ENCODE results near the gene CYP2A13. TPM values are rescaled to one million over a fixed set of nuclear protein-coding genes. Genes with fewer than 3 reads are reported as not detected.
"Not testable (repeated sequence)": the region's sequence is repeated elsewhere in the genome, so short reads cannot be mapped to it uniquely, and the experiment has no call there.

The CYP2A13 gene
- total RNA-seq, 1 donor from 2014 or later = not detected

DNA sequence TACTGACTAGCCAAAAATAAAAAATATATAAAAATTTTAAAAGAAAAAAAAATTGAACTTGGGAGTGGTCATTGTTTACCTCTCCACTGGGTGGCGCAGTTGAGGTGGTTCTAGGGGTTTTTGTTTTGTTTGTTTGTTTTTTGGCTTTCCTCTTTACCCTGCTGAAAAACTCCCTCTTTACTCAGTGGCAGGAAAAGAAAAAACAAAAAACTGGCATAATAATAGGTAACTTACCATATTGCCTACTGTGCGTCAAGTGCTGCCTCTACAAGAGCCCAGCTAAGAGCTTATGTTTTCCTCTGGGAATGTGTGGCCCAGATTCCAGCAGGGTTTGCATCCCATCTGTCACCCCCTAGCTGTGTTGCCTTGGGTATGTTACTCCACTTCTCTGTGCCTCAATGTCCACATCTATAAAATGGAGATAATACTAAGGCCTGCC, 38.5 kb downstream of the CYP2A13 start:
- FAIRE-seq (peak; percentile 18), DNase-seq (ENCODE audit: low read depth) (peak; percentile 8)
- H3K27me3 ChIP-seq (ENCODE audit: control insufficient read depth, insufficient read depth, low read length); H3K36me3 ChIP-seq (ENCODE audit: control insufficient read depth, insufficient read depth, low read length); H3K4me3 ChIP-seq (ENCODE audit: low read depth, low read length): not testable (repeated sequence)
- TF ChIP-seq, protein P1, sequence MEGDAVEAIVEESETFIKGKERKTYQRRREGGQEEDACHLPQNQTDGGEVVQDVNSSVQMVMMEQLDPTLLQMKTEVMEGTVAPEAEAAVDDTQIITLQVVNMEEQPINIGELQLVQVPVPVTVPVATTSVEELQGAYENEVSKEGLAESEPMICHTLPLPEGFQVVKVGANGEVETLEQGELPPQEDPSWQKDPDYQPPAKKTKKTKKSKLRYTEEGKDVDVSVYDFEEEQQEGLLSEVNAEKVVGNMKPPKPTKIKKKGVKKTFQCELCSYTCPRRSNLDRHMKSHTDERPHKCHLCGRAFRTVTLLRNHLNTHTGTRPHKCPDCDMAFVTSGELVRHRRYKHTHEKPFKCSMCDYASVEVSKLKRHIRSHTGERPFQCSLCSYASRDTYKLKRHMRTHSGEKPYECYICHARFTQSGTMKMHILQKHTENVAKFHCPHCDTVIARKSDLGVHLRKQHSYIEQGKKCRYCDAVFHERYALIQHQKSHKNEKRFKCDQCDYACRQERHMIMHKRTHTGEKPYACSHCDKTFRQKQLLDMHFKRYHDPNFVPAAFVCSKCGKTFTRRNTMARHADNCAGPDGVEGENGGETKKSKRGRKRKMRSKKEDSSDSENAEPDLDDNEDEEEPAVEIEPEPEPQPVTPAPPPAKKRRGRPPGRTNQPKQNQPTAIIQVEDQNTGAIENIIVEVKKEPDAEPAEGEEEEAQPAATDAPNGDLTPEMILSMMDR (IDR thresholded peaks at IDR 0.05; ENCODE audit: insufficient read depth, low read length, severe bottlenecking) = peak; percentile 52

DNA sequence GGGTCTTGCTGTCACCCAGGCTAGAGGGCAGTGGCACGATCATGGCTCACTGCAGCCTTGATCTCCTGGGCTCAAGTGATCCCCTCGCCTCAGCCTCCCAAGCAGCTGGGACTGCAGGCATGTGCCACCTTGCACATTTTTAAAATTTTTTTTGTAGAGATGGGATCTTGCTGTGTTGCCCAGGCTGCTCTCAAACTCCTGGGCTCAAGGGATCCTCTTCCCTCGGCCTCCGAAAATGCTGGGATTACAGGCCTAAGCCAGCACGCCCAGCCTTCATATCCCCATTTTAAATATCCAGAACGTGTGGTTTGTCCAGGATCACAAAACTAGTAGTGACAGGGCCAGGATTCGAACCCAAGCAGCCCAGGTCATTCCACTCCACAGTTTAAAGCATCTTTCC, 39.1 kb downstream of the CYP2A13 start:
- FAIRE-seq; H3K36me3 ChIP-seq (ENCODE audit: control insufficient read depth, insufficient read depth, low read length); H3K27me3 ChIP-seq (ENCODE audit: control insufficient read depth, insufficient read depth, low read length); DNase-seq (ENCODE audit: low read depth); H3K4me3 ChIP-seq (ENCODE audit: low read depth, low read length): not testable (repeated sequence)

DNA sequence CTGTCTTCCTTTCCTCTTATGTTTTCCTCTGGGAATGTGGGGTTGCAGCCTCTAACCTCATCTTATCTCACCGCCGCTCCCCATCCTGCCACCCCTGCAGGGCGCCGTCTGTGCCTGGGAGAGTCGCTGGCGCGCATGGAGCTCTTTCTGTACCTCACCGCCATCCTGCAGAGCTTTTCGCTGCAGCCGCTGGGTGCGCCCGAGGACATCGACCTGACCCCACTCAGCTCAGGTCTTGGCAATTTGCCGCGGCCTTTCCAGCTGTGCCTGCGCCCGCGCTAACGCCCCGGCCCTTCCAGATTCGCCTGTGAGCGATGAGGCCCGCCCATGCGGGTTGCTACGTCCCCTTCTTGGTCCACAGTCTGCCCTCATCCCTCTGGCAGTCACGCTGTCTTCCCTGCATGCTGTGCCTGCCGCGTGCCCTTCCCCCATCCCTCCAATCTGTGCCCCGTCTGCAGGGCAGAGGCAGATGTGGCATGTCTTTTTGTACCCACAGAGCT, 39.6 kb downstream of the CYP2A13 start:
- not testable (repeated sequence) for H3K4me3 ChIP-seq (ENCODE audit: low read depth, low read length); FAIRE-seq; H3K27me3 ChIP-seq (ENCODE audit: control insufficient read depth, insufficient read depth, low read length); H3K36me3 ChIP-seq (ENCODE audit: control insufficient read depth, insufficient read depth, low read length)
- TF ChIP-seq, protein P1 (IDR thresholded peaks at IDR 0.05; ENCODE audit: insufficient read depth, low read length, severe bottlenecking) = peak; percentile 23
- peak; percentile 33 for DNase-seq (ENCODE audit: low read depth)

DNA sequence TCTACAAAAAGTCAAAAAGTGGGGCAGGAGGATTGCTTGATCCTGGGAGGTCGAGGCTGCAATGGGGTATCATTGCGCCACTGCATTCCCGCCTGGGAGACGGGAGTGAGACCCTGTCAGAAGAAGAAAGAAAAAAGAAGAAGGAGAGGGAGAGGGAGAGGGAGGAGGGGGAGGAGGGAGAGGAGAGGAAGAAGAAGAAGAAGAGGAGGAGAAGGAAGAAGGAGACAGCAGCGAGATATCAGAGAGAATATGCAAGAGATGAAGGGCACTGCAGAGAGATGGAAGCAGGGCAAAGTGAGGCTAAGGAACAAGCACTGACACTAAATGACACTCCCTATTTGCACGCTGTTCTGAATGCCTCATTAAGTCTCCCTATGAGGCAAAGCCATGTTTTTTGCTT, 40.4 kb downstream of the CYP2A13 start:
- Histone ChIP-seq H3K4me3 (ENCODE audit: low read depth, low read length) (no peak overlapping the region), H3K27me3 (ENCODE audit: control insufficient read depth, insufficient read depth, low read length) (peaks cover 3% of the 10 kb centered on the region), H3K36me3 (ENCODE audit: control insufficient read depth, insufficient read depth, low read length) (no peaks in the 10 kb centered on the region)
- FAIRE-seq (no peak), DNase-seq (ENCODE audit: low read depth) (no peak)
- TF ChIP-seq, protein P1 (IDR thresholded peaks at IDR 0.05; ENCODE audit: insufficient read depth, low read length, severe bottlenecking) = no peak

DNA sequence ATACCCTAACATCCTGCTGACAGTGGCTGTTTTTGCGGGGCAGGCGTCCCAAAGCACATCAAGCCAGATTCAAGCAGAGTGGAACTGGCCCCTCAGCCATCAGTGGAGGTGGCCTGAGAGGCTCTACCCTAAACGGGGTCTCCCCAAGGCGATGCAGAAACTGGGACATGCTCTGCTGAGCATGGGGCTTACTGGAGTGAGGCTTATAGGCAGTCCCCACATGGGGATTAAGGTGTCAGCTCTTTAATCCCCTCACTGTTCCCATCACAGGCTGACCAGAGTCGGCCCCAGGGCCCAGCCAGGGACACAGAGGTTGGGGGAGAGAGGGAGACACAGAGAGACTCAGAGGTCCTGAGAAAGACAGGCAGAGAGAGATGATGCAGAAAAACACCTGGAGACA, 42.9 kb downstream of the CYP2A13 start:
- Histone ChIP-seq H3K36me3 (ENCODE audit: control insufficient read depth, insufficient read depth, low read length) (no peaks in the 10 kb centered on the region), H3K27me3 (ENCODE audit: control insufficient read depth, insufficient read depth, low read length) (peaks cover 7% of the 10 kb centered on the region), H3K4me3 (ENCODE audit: low read depth, low read length) (no peak overlapping the region)
- FAIRE-seq (no peak), DNase-seq (ENCODE audit: low read depth) (no peak)
- TF ChIP-seq, protein P1 (IDR thresholded peaks at IDR 0.05; ENCODE audit: insufficient read depth, low read length, severe bottlenecking) = no peak

DNA sequence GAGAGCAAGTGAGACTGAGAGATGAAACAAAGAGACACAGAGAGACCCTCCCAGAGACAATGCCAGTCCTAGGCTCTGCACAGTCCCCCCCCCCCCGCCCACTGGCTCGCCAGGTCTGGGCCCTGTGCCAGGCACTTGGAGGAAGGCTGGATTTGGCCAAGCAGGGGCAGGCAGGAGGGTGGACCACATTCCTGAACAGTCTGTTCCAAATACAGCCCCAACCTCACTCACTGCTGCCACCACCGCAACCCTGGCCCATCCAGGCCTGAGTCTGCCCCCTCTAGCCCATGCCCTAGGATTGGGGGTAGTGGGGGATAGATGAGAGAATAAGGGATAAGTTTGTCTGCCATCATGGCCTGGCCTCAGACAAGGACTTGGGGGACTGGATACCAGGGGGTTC, 45.0 kb downstream of the CYP2A13 start:
- Histone ChIP-seq H3K36me3 (ENCODE audit: control insufficient read depth, insufficient read depth, low read length) (no peaks in the 10 kb centered on the region), H3K27me3 (ENCODE audit: control insufficient read depth, insufficient read depth, low read length) (peaks cover 7% of the 10 kb centered on the region), H3K4me3 (ENCODE audit: low read depth, low read length) (no peak overlapping the region)
- FAIRE-seq (no peak), DNase-seq (ENCODE audit: low read depth) (no peak)
- TF ChIP-seq, protein P1 (IDR thresholded peaks at IDR 0.05; ENCODE audit: insufficient read depth, low read length, severe bottlenecking) = no peak

All from bronchial epithelial cell (primary cell).